ENCODE results near the gene MAPRE3. TPM values are rescaled to one million over a fixed set of nuclear protein-coding genes. Genes with fewer than 3 reads are reported as not detected.

MAPRE3 gene
- total and polyA plus RNA-seq, 11 donors: 27.4 to 65.0 (median 42.3) TPM

- DNase-seq (no peak), ATAC-seq (no peak)
- Histone ChIP-seq H3K4me3 (no peak overlapping the region), H3K27ac (no peak overlapping the region), H3K9me3 (no peaks in the 10 kb centered on the region), H3K27me3 (peaks cover 0 to 51% (median 7%) of the 10 kb centered on the region in 9 donors), H3K4me1 (peaks cover 0 to 7% (median 0%) of the 10 kb centered on the region in 12 donors), H3K36me3 (no peaks in the 10 kb centered on the region)
- TF ChIP-seq, protein P1, sequence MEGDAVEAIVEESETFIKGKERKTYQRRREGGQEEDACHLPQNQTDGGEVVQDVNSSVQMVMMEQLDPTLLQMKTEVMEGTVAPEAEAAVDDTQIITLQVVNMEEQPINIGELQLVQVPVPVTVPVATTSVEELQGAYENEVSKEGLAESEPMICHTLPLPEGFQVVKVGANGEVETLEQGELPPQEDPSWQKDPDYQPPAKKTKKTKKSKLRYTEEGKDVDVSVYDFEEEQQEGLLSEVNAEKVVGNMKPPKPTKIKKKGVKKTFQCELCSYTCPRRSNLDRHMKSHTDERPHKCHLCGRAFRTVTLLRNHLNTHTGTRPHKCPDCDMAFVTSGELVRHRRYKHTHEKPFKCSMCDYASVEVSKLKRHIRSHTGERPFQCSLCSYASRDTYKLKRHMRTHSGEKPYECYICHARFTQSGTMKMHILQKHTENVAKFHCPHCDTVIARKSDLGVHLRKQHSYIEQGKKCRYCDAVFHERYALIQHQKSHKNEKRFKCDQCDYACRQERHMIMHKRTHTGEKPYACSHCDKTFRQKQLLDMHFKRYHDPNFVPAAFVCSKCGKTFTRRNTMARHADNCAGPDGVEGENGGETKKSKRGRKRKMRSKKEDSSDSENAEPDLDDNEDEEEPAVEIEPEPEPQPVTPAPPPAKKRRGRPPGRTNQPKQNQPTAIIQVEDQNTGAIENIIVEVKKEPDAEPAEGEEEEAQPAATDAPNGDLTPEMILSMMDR (IDR thresholded peaks at IDR 0.05): no peak
- TF ChIP-seq POLR2A (IDR thresholded peaks at IDR 0.05): no peak
- 55 to 84% (median 69%) methylated on average over 3 of the region's 3 CpGs for WGBS, 4 donors
- intact Hi-C loops (cut with DNase I): loop anchor here in 1 of 10 donors (10.0 kb wide), 1 partner anchor 318 kb away; the partner anchor contains the start of gene DNAJC5G
These were observed 13.4 kb upstream of the MAPRE3 start for GRCh38 chr2:26957041-26957440.

DNA sequence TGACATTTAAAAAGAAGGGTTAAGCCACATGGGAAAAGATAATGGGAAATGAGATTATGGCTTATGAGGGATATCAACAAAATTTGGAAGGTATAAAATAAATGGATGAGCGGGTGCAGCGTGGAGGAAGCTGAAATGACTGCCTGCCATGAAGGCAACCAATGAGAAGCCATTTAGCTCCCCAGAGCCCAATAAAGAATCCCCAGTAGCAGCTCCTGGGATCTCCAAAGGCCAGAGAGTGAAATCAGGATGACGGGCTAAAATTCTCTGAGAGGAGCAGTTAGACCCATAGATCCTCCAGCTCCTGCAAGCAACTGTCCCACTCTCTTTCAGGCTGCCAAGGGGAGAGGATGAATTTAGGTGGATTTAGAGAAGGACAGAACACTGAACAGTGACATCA, 12.9 kb upstream of the MAPRE3 start:
- intact Hi-C loops (cut with DNase I): loop anchor here in 1 of 10 donors (10.0 kb wide), 1 partner anchor 317 kb away; the partner anchor contains the start of gene DNAJC5G
- Histone ChIP-seq H3K9me3 (no peaks in the 10 kb centered on the region), H3K4me1 (peaks cover 0 to 7% (median 0%) of the 10 kb centered on the region in 12 donors), H3K36me3 (no peaks in the 10 kb centered on the region), H3K4me3 (no peak overlapping the region), H3K27me3 (peaks cover 0 to 51% (median 7%) of the 10 kb centered on the region in 9 donors), H3K27ac (no peak overlapping the region)
- ATAC-seq (no peak), DNase-seq (no peak)
- WGBS, 4 donors: 56 to 68% (median 61%) methylated on average over 3 of the region's 3 CpGs
- TF ChIP-seq POLR2A (IDR thresholded peaks at IDR 0.05): no peak
- TF ChIP-seq, protein P1 (IDR thresholded peaks at IDR 0.05): no peak

GRCh38 chr2:26959331-26959730, 11.1 kb upstream of the MAPRE3 start:
- ATAC-seq (peak in 1 of 4 donors; percentile 44), DNase-seq (no peak)
- Histone ChIP-seq H3K4me3 (no peak overlapping the region), H3K4me1 (peaks cover 0 to 7% (median 0%) of the 10 kb centered on the region in 12 donors), H3K27ac (no peak overlapping the region), H3K36me3 (no peaks in the 10 kb centered on the region), H3K9me3 (no peaks in the 10 kb centered on the region), H3K27me3 (peaks cover 0 to 46% (median 7%) of the 10 kb centered on the region in 9 donors)
- no peak for TF ChIP-seq POLR2A (IDR thresholded peaks at IDR 0.05)
- TF ChIP-seq, protein P1 (IDR thresholded peaks at IDR 0.05): no peak
- intact Hi-C loops (cut with DNase I): loop anchor here in 1 of 10 donors (10.0 kb wide), 1 partner anchor 315 kb away; the partner anchor contains the start of gene DNAJC5G
- WGBS, 4 donors: 75 to 89% (median 87%) methylated on average over 2 of the region's 2 CpGs

DNA sequence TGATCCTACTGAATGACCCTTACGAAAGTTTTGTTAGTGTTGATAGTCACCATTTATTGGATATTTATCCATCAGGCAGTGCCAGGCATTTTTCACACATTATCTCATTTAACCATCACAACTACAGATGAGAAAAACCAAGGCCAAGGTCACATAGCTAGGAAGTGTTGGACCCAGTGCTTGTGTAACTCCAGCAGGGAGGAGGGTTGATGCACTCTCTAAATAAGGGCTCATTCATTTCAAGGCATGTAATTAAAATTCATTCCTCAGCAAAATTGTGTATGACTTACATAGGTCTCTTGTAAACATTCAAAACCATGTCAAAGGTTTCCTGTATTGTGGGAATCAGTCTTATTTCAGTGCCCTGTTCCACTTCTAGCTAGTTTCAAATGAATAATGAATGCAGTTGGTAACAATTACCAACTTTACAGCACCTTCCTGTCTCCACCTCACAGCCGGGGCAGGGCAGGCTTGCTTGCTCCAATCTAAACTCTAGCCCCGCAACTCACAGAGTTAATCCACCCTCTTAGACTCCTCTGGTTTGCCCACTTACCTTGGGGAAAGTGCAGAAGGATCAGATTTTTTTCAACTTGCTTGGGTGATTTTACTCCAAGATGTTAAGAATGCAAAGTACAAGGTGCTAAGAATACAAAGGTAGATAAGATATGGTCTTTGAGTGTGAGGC, 5.8 kb upstream of the MAPRE3 start:
- TF ChIP-seq, protein P1 (IDR thresholded peaks at IDR 0.05): no peak
- no peak for TF ChIP-seq POLR2A (IDR thresholded peaks at IDR 0.05)
- Histone ChIP-seq H3K9me3 (no peaks in the 10 kb centered on the region), H3K36me3 (no peaks in the 10 kb centered on the region), H3K4me1 (peaks cover 0 to 7% (median 0%) of the 10 kb centered on the region in 12 donors), H3K27me3 (peaks cover 0 to 8% (median 0%) of the 10 kb centered on the region in 9 donors), H3K4me3 (no peak overlapping the region), H3K27ac (no peak overlapping the region)
- ATAC-seq: no peak
- no peak for DNase-seq
- intact Hi-C loops (cut with DNase I): loop anchor here in 9 of 10 donors (5.0 to 10.0 kb wide), 8 partner anchors 53 to 320 kb away; partner anchors contain the start of genes KHK (in 4 of the 9), TRIM54 (in 3 of the 9) and DNAJC5G (in 1 of the 9)
- 50 to 80% (median 69%) methylated on average over 3 of the region's 3 CpGs for WGBS, 4 donors
